ENCODE results near the gene SPACDR.

SPACDR gene

DNA sequence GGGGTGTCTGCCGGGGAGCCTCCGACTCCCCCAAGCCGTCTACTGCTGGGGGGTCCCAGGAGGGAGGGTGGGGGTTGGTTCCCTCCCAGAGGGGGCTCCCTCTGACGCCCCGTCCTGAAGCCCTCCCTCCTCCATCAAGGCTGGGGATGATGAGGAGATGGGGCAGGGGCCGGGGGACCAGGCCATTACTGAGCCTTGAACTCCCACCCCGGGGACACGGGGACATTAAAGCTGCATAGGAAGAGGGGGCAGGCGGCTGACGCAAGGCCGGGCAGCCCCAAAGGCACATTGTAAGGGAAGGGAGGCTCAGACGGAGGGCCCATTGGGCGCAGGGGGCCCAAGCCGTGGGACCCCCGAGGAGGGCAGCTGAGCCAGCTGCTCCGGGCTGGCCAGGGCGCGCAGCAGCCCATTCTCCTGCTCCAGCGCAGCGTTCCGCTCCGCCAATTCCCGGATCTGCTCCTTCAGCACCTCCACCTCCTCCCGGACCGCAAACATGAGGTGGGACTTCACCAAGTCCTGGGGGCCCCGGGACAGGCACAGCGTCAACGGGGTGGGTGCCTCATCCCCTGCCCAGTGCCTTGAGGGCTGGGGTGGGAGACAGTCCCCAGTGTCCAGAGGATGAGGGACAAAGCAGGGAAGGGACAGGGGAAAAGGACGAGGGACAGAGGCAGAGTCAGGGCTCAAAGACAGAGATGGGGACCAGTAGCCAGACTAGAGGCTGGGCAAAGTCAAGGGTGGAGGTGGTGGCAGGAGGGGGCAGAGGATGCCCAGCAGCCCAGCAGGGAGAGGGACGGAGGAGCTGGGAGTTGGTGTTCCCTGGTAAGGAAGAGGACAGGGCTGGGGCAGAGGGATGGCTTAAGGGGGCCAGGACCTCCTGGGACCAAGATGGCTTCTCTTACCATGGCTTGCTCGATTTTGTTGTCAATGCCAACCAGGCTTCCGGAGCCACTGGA lies 2.9 kb upstream of the SPACDR start:
- no peak for DNase-seq (ENCODE audit: low spot score)
- H3K27ac ChIP-seq = peak overlapping the region; percentile 67
- ChIA-PET CTCF (interaction anchor here (0.7 to 1.9 kb wide), 3 partner anchors 11 to 97 kb away, joined by 3 to 7 read pairs (median 6); no protein-coding TSS in a partner anchor), POLR2A (ENCODE audit: low non-redundant PET) (no interaction called here)
- TF ChIP-seq, protein P1, sequence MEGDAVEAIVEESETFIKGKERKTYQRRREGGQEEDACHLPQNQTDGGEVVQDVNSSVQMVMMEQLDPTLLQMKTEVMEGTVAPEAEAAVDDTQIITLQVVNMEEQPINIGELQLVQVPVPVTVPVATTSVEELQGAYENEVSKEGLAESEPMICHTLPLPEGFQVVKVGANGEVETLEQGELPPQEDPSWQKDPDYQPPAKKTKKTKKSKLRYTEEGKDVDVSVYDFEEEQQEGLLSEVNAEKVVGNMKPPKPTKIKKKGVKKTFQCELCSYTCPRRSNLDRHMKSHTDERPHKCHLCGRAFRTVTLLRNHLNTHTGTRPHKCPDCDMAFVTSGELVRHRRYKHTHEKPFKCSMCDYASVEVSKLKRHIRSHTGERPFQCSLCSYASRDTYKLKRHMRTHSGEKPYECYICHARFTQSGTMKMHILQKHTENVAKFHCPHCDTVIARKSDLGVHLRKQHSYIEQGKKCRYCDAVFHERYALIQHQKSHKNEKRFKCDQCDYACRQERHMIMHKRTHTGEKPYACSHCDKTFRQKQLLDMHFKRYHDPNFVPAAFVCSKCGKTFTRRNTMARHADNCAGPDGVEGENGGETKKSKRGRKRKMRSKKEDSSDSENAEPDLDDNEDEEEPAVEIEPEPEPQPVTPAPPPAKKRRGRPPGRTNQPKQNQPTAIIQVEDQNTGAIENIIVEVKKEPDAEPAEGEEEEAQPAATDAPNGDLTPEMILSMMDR (conservative IDR thresholded peaks at IDR 0.05; ENCODE audit: low read depth) = no peak

DNA sequence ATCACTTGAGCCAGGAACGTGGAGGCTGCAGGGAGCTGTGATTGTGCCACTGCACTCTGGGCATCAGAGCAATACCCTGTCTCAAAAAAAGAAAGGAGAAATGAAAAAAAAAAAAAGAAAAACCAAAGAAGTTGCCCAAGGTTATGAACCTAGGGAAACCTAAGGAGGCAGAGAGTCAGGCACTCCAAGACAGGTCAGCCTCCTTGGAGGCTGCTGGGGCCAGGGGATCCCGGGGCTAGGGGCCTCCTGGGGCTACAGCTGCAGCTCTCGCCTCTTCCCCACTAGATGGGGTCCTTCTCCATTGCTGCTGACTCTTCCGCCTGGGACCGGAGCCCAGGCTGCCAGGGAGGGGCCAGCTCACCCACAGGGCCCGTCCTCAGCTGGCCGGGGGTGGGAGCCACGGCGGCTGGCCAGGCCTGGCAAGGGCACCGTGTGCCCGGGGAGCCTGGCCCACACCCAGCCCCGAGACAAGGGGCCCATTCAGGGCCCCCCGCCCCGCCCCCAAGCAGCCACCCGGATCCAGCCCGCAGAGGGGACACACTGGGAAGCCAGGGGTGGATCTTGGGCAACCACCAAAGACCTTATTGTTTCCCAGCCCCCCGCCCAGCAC lies 1.7 kb upstream of the SPACDR start:
- CTCF ChIA-PET = interaction anchor here (0.5 to 1.9 kb wide), 9 partner anchors 17 to 226 kb away, joined by 3 to 7 read pairs (median 4); no protein-coding TSS in a partner anchor
- POLR2A ChIA-PET (ENCODE audit: low non-redundant PET) = no interaction called here
- TF ChIP-seq, protein P1 (conservative IDR thresholded peaks at IDR 0.05; ENCODE audit: low read depth) = peak; percentile 87
- H3K27ac ChIP-seq = peak overlapping the region; percentile 67
- DNase-seq (ENCODE audit: low spot score) = peak; percentile 59

DNA sequence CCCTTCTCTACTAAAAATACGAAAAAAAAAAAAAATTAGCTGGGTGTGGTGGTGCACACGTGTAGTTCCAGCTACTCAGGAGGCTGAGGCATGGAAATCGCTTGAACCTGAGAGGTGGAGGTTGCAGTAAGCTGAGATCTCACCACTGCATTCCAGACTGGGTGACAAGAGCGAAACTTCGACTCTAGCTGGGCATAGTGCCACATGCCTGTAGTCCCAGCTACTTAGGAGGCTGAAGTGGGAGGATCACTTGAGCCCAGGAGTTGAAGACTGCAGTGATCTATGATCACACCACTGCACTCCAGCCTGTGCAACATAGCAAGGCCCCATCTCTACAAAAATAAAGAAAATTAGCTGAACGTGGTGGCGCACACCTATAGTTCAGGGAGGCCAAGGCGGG lies 1.2 kb upstream of the SPACDR start:
- TF ChIP-seq, protein P1 (conservative IDR thresholded peaks at IDR 0.05; ENCODE audit: low read depth) = no peak
- CTCF ChIA-PET = interaction anchor here (0.6 to 1.9 kb wide), 6 partner anchors 17 to 226 kb away, joined by 3 to 7 read pairs (median 5); no protein-coding TSS in a partner anchor
- H3K27ac ChIP-seq = peak overlapping the region; percentile 67
- DNase-seq (ENCODE audit: low spot score) = no peak
- POLR2A ChIA-PET (ENCODE audit: low non-redundant PET) = no interaction called here

DNA sequence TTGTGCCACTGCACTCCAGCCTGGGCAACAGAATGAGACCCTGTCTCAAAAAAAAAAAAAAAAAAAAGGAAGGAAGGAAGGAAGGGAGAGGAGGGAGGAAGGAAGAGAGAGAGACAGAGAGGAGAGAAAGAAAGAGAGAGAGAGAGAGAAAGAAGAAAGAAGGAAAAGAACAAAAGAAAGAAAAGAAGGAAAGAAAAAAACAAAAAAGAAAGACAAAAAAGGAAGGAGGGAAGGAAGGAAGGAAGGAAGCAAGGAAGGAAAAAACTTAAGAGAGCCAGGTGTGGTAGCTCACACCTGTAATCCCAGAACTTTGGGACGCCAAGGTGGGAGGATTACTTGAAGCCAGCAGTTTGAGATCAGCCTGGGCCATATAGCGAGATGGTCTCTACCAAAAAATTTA lies 731 bp upstream of the SPACDR start:
- ChIA-PET CTCF (interaction anchor here (0.6 to 1.9 kb wide), 6 partner anchors 18 to 762 kb away, joined by 3 to 6 read pairs (median 4); no protein-coding TSS in a partner anchor), POLR2A (ENCODE audit: low non-redundant PET) (no interaction called here)
- DNase-seq (ENCODE audit: low spot score) = no peak
- peak overlapping the region; percentile 67 for H3K27ac ChIP-seq
- TF ChIP-seq, protein P1 (conservative IDR thresholded peaks at IDR 0.05; ENCODE audit: low read depth) = no peak

DNA sequence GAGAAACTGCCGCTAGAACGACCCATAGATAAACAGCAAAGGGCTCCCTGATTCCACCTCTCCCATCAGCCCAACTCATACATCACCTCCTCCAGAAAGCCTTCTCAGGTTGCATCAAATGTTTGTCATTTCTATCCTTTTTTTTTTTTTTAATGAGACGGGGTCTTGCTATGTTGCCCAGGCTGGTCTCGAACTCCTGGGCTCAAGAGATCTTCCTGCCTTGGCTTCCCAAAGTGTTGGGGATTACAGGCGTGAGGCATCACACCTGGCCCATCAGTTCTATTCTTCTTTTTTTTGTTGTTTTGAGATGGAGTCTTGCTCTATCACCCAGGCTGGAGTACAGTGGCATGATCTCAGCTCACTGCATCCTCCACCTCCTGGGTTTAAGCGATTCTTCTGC lies 7.0 kb downstream of the SPACDR start:
- CTCF ChIA-PET = interaction anchor here (0.6 to 0.7 kb wide), 4 partner anchors 26 to 135 kb away, joined by 3 to 5 read pairs (median 4); no protein-coding TSS in a partner anchor
- TF ChIP-seq, protein P1 (conservative IDR thresholded peaks at IDR 0.05; ENCODE audit: low read depth) = no peak
- POLR2A ChIA-PET (ENCODE audit: low non-redundant PET) = no interaction called here
- no peak overlapping the region for H3K27ac ChIP-seq
- no peak for DNase-seq (ENCODE audit: low spot score)

DNA sequence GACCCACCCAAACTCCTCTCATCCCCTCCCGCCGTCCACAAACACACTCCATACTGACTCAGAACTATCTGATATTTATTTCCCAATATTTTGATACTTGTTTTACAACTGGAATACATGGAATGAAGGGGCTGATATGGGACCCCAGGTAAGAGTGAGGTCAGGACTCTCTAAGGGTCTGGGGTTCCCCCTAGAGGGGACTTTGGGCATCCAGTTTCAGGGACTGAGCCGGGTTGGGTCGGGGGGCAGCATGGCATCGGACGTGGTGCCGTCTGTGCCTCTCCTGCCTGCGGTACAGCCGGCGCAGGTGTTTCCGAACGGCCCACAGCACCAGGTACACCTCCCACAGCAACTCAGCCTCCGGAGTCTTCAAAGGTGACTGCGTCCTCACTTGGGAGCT lies 7.5 kb downstream of the SPACDR start:
- TF ChIP-seq, protein P1 (conservative IDR thresholded peaks at IDR 0.05; ENCODE audit: low read depth) = no peak
- no peak overlapping the region for H3K27ac ChIP-seq
- ChIA-PET POLR2A (ENCODE audit: low non-redundant PET) (no interaction called here), CTCF (no interaction called here)
- DNase-seq (ENCODE audit: low spot score) = no peak
